ENCODE measurements around the gene PKMYT1.

The PKMYT1 gene

DNA sequence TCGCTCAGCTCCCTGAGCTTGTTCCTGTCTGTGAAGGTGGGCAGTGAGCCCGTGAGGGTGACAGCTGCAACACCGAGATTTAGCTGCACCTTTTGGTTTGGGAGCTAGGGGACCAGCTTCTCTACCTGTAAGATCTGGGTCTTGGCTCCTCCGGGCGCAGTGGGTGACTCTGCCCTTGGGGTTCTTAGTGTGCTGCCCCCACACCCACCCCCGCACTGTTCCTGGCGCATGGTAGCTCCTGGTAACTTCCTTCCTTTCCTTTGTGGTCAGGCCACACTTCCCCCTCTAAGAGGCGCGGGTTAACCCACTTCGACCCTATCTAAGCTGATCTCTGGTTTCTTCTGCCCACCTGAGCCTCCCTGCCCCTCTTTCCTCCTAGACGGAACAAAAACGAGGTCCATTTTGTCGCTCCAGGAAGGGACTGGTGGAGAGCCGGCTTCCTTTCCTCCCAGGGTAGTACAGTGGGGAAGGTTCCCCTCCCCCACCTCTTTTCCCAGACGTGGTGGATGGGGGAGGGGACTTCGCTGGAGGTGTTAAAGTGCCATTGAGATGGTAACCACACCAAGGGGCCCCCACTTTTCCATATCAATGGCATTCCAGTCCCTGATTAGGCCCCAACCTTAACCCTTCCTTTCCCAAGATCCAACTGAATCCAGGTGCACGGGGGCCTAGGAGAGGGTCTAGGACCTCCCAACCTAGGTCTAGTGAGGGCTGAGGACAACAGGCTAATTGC, 27.9 kb upstream of the PKMYT1 start:
- H3K27ac ChIP-seq (ENCODE audit: low read depth, low read length): peak overlapping the region; percentile 98
- peak overlapping the region; percentile 56 for H3K4me3 ChIP-seq (ENCODE audit: low read depth, low read length)
- H3K9ac ChIP-seq (ENCODE audit: low read depth, low read length): peak overlapping the region; percentile 81
- peaks cover 62% of the 10 kb centered on the region for H3K4me1 ChIP-seq (ENCODE audit: control insufficient read depth, insufficient read depth, low read length)
- H3K36me3 ChIP-seq (ENCODE audit: control insufficient read depth, insufficient read depth, low read length): no peaks in the 10 kb centered on the region; the same call in 1 of the 2 replicates
- H3K9me3 ChIP-seq (ENCODE audit: control insufficient read depth, insufficient read depth, low read length): no peaks in the 10 kb centered on the region
- H3K27me3 ChIP-seq (ENCODE audit: control insufficient read depth, insufficient read depth, low read length): 0 out of 2 replicates have a peak, but pooled peaks cover 7% of the 10 kb centered on the region

DNA sequence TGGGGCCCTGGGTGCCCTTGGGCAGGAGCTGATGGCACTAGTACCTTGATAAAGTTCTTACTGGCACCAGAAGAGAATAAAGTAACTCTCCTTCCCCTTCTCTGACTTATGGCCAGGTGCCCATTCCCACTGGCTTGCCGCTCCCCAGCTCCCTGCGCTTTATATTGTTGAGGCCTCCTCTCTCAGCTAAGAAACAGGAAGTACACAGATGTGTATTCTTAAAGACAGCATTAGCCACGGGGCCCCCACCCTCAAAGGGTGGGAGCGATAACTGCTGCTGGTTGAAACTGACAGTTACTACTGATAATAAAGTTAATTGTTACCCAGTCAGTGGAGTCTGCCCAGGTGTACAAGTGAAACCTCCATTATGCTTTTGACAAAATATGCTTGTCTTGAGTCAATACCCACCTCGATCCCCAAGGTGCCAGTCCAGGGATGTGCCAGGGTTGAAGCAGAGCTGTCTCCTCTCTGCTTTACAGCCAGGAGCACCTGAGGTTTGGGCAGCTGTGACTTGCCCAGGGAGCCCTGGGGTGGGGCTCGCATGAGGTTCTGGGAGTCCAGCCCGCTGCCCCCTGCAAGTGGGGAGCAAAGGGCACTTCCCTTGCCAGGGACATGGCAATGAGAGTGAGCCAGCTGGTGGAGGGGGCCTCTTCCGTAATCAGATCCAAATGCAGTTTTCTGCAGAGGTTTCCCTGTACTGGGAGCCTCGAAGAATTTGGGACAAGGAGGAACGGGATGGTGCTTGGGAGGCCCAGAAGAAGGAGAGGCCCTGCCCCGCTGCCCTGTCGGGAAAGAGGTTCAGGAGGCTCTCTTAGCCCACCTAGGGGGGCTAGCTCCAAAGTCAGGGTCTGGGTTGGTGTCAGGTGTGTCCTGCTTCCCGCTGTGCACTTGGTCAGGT, 27.1 kb upstream of the PKMYT1 start:
- Histone ChIP-seq H3K9me3 (ENCODE audit: control insufficient read depth, insufficient read depth, low read length) (no peaks in the 10 kb centered on the region), H3K4me1 (ENCODE audit: control insufficient read depth, insufficient read depth, low read length) (peaks cover 56% of the 10 kb centered on the region), H3K27ac (ENCODE audit: low read depth, low read length) (peak overlapping the region; percentile 98), H3K4me3 (ENCODE audit: low read depth, low read length) (peak overlapping the region; percentile 56), H3K9ac (ENCODE audit: low read depth, low read length) (peak overlapping the region; percentile 81), H3K36me3 (ENCODE audit: control insufficient read depth, insufficient read depth, low read length) (no peaks in the 10 kb centered on the region; the same call in 1 of the 2 replicates), H3K27me3 (ENCODE audit: control insufficient read depth, insufficient read depth, low read length) (0 out of 2 replicates have a peak, but pooled peaks cover 7% of the 10 kb centered on the region)

- Histone ChIP-seq H3K27me3 (ENCODE audit: control insufficient read depth, insufficient read depth, low read length) (no peaks in the 10 kb centered on the region), H3K9ac (ENCODE audit: low read depth, low read length) (no peak overlapping the region), H3K4me3 (ENCODE audit: low read depth, low read length) (peak overlapping the region; percentile 56)
These were observed 24.6 kb upstream of the PKMYT1 start for GRCh38 chr16:3004781-3005284.

GRCh38 chr16:3004319-3004718, 24.1 kb upstream of the PKMYT1 start:
- no peak overlapping the region for H3K27ac ChIP-seq (ENCODE audit: low read depth, low read length)
- peaks cover 34% of the 10 kb centered on the region for H3K4me1 ChIP-seq (ENCODE audit: control insufficient read depth, insufficient read depth, low read length)
- H3K9me3 ChIP-seq (ENCODE audit: control insufficient read depth, insufficient read depth, low read length): no peaks in the 10 kb centered on the region
- no peaks in the 10 kb centered on the region; the same call in 1 of the 2 replicates for H3K36me3 ChIP-seq (ENCODE audit: control insufficient read depth, insufficient read depth, low read length)
- no peak overlapping the region for H3K9ac ChIP-seq (ENCODE audit: low read depth, low read length)
- peak overlapping the region; percentile 47; the same call in 1 of the 2 replicates for H3K4me3 ChIP-seq (ENCODE audit: low read depth, low read length)
- no peaks in the 10 kb centered on the region for H3K27me3 ChIP-seq (ENCODE audit: control insufficient read depth, insufficient read depth, low read length)

More at GRCh38 chr16:3004781-3005284, 24.6 kb upstream of the PKMYT1 start:
- H3K27ac ChIP-seq (ENCODE audit: low read depth, low read length): peak overlapping the region; percentile 71
- H3K36me3 ChIP-seq (ENCODE audit: control insufficient read depth, insufficient read depth, low read length): no peaks in the 10 kb centered on the region; the same call in 1 of the 2 replicates
- peaks cover 39% of the 10 kb centered on the region for H3K4me1 ChIP-seq (ENCODE audit: control insufficient read depth, insufficient read depth, low read length)
- no peaks in the 10 kb centered on the region for H3K9me3 ChIP-seq (ENCODE audit: control insufficient read depth, insufficient read depth, low read length)

GRCh38 chr16:3003582-3004270, 23.5 kb upstream of the PKMYT1 start:
- H3K9ac ChIP-seq (ENCODE audit: low read depth, low read length): no peak overlapping the region
- no peak overlapping the region for H3K27ac ChIP-seq (ENCODE audit: low read depth, low read length)
- peaks cover 28% of the 10 kb centered on the region for H3K4me1 ChIP-seq (ENCODE audit: control insufficient read depth, insufficient read depth, low read length)
- H3K9me3 ChIP-seq (ENCODE audit: control insufficient read depth, insufficient read depth, low read length): no peaks in the 10 kb centered on the region
- no peaks in the 10 kb centered on the region; the same call in 1 of the 2 replicates for H3K36me3 ChIP-seq (ENCODE audit: control insufficient read depth, insufficient read depth, low read length)
- H3K27me3 ChIP-seq (ENCODE audit: control insufficient read depth, insufficient read depth, low read length): no peaks in the 10 kb centered on the region
- H3K4me3 ChIP-seq (ENCODE audit: low read depth, low read length): no peak overlapping the region; the same call in 1 of the 2 replicates

- H3K27me3 ChIP-seq (ENCODE audit: control insufficient read depth, insufficient read depth, low read length): no peaks in the 10 kb centered on the region
- H3K4me3 ChIP-seq (ENCODE audit: low read depth, low read length): no peak overlapping the region
- H3K9ac ChIP-seq (ENCODE audit: low read depth, low read length): no peak overlapping the region
- no peaks in the 10 kb centered on the region for H3K36me3 ChIP-seq (ENCODE audit: control insufficient read depth, insufficient read depth, low read length)
- H3K4me1 ChIP-seq (ENCODE audit: control insufficient read depth, insufficient read depth, low read length): peaks cover 12% of the 10 kb centered on the region
- H3K9me3 ChIP-seq (ENCODE audit: control insufficient read depth, insufficient read depth, low read length): no peaks in the 10 kb centered on the region
- H3K27ac ChIP-seq (ENCODE audit: low read depth, low read length): no peak overlapping the region
These were observed 21.1 kb upstream of the PKMYT1 start for GRCh38 chr16:3001316-3001715.

DNA sequence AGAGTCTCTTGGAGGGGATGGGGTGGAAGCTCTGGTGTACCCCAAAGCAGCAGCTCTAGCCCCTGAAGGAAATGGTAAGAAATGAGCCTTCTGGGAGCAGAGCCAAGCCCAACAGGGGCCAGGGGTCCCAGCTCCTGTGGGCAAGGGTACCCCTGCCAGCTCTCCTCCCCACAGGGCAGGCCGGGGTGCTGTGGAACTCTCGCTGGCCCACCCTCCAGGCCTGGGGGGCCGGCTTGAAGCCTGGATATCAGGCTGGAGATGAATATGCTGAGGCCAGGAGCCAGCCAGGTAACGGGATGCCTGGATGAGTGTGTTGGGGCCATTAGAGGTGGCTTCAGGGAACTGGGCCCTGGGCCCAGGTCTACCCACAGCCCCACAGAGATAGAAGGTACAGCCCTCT, 20.3 kb upstream of the PKMYT1 start:
- no peaks in the 10 kb centered on the region for H3K27me3 ChIP-seq (ENCODE audit: control insufficient read depth, insufficient read depth, low read length)
- no peak overlapping the region for H3K4me3 ChIP-seq (ENCODE audit: low read depth, low read length)
- peaks cover 5% of the 10 kb centered on the region; the same call in 1 of the 2 replicates for H3K4me1 ChIP-seq (ENCODE audit: control insufficient read depth, insufficient read depth, low read length)
- H3K36me3 ChIP-seq (ENCODE audit: control insufficient read depth, insufficient read depth, low read length): no peaks in the 10 kb centered on the region
- H3K9me3 ChIP-seq (ENCODE audit: control insufficient read depth, insufficient read depth, low read length): no peaks in the 10 kb centered on the region
- H3K27ac ChIP-seq (ENCODE audit: low read depth, low read length): no peak overlapping the region
- no peak overlapping the region for H3K9ac ChIP-seq (ENCODE audit: low read depth, low read length)

GRCh38 chr16:2999929-3000328, 19.7 kb upstream of the PKMYT1 start:
- no peak overlapping the region for H3K4me3 ChIP-seq (ENCODE audit: low read depth, low read length)
- H3K27me3 ChIP-seq (ENCODE audit: control insufficient read depth, insufficient read depth, low read length): no peaks in the 10 kb centered on the region
- H3K27ac ChIP-seq (ENCODE audit: low read depth, low read length): no peak overlapping the region
- H3K9me3 ChIP-seq (ENCODE audit: control insufficient read depth, insufficient read depth, low read length): no peaks in the 10 kb centered on the region
- no peaks in the 10 kb centered on the region for H3K36me3 ChIP-seq (ENCODE audit: control insufficient read depth, insufficient read depth, low read length)
- peaks cover 5% of the 10 kb centered on the region; the same call in 1 of the 2 replicates for H3K4me1 ChIP-seq (ENCODE audit: control insufficient read depth, insufficient read depth, low read length)
- no peak overlapping the region for H3K9ac ChIP-seq (ENCODE audit: low read depth, low read length)

- no peaks in the 10 kb centered on the region for H3K9me3 ChIP-seq (ENCODE audit: control insufficient read depth, insufficient read depth, low read length)
- no peak overlapping the region for H3K9ac ChIP-seq (ENCODE audit: low read depth, low read length)
- H3K27ac ChIP-seq (ENCODE audit: low read depth, low read length): no peak overlapping the region
- no peaks in the 10 kb centered on the region for H3K36me3 ChIP-seq (ENCODE audit: control insufficient read depth, insufficient read depth, low read length)
- H3K4me3 ChIP-seq (ENCODE audit: low read depth, low read length): no peak overlapping the region
- 0 out of 2 replicates have a peak, but pooled peaks cover 5% of the 10 kb centered on the region for H3K4me1 ChIP-seq (ENCODE audit: control insufficient read depth, insufficient read depth, low read length)
- no peaks in the 10 kb centered on the region for H3K27me3 ChIP-seq (ENCODE audit: control insufficient read depth, insufficient read depth, low read length)
These were observed 16.1 kb upstream of the PKMYT1 start for GRCh38 chr16:2996298-2996697.

DNA sequence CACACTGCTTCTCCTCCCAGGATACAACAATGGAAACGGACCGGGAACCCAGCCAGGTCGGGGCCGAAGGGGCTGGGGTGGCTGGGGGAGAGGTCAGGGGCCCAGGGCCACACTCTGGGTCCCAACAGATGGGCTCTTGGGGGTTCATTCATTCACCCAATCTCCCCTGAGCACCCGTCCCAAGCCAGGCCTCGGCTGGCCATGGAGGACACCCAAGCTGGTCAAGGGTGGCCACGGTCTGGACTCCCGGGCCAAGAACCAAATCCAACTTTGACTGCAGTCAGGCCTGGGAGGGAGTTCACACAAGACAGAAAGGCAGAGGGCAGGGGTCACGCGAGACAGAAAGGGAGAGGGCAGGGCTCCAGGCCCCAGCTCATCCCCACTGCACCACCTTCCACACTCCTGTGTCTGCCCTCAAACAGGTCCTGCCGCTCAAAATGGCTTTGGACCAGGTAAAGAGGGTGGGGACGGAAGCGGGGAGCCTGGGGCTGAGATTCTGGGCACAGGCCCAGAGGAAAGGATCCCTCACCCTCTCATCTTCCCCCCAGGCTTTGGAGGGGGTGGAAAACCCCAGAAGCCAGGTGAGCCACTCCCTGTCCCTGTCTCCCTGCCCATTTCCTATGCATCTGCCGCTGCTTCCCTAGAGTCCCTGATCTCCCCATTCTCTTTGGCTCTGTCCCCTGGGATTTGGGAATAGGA, 12.3 kb upstream of the PKMYT1 start:
- Histone ChIP-seq H3K9ac (ENCODE audit: low read depth, low read length) (no peak overlapping the region), H3K4me1 (ENCODE audit: control insufficient read depth, insufficient read depth, low read length) (peaks cover 20% of the 10 kb centered on the region), H3K27me3 (ENCODE audit: control insufficient read depth, insufficient read depth, low read length) (no peaks in the 10 kb centered on the region), H3K9me3 (ENCODE audit: control insufficient read depth, insufficient read depth, low read length) (no peaks in the 10 kb centered on the region), H3K4me3 (ENCODE audit: low read depth, low read length) (no peak overlapping the region), H3K36me3 (ENCODE audit: control insufficient read depth, insufficient read depth, low read length) (no peaks in the 10 kb centered on the region), H3K27ac (ENCODE audit: low read depth, low read length) (no peak overlapping the region)

All from HUES48 (cell line).